NCI-H2081 treated with DMSO at 0.1 percent for 48 hours (cell line): ENCODE results near the gene CD8A.
"Not testable (repeated sequence)": the region's sequence is repeated elsewhere in the genome, so short reads cannot be mapped to it uniquely, and the experiment has no call there.

Source experiments
- DNase-seq: peaks from one replicate; lab custom pipeline; 2025; lab: John Stamatoyannopoulos, UW

CD8A gene

GRCh38 chr2:86790676-86791572 lies at the start of gene CD8A:
TSS of gene CD8A (minus strand) at chr2:86790913. CDS start at chr2:86790825, 88 bp downstream.
- no peak for DNase-seq

- DNase-seq, result not testable (repeated sequence)
These were observed 49.3 kb upstream of the CD8A start for GRCh38 chr2:86839871-86840548.

DNA sequence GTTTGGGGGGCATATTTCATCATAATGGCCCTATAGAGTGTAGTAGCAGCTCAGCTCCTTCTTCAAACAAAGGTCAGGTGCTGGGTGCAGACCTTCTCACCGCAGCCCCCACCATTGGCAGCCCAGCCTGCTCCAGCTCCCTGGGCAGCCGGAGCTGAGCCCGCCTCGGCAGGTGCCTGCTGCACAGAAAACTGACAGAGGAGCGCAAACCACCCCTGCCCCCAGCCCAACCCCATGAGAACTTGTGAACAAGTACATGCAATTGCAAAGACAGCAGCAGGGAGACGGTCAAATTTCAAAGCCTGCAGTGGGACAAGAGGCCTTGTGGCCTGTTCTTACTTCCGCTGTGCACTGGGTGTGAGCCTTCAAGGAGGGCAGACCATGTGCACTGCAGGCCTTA lies 48.7 kb upstream of the CD8A start:
- not testable (repeated sequence) for DNase-seq

DNA sequence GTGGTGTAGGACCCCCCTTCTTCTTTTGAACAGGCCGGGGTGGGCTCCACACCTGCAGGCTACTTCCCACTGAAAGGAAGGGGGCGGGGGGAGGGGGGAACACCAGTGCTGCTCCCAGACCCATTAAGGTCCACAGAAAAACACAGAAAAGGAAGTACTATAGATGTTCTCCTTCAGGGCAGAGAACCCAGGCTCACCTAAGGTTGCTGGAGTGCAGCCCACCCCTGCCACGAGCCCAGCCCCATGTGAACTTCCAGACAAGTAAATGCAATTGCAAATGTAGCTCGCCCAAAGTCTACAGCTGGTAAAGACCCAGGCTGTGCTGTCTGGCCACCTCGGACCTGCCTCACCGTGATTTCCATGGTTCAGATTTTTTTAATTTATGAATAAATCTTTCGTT lies 47.0 kb upstream of the CD8A start:
- not testable (repeated sequence) for DNase-seq

GRCh38 chr2:86836915-86837695 lies 46.4 kb upstream of the CD8A start:
- not testable (repeated sequence) for DNase-seq

GRCh38 chr2:86835548-86835889 lies 44.8 kb upstream of the CD8A start:
- DNase-seq, result not testable (repeated sequence)

DNA sequence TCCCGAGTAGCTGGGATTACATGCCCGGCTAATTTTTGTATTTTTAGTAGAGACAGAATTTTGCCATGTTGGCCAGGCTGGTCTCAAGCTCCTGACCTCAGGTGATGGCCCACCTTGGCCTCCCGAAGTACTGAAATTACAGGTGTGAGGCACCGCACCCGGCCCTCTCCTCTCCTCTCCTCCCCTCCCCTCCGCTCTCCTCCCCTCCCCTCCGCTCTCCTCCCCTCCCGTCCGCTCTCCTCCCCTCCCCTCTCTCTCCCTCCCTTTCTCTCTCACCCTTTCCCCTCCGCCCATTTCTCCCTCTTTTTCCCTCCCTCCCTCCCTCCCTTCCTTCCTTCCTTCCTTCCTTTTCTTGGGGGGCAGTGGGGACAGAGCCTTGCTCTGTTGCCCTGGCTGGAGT lies 42.6 kb upstream of the CD8A start:
- DNase-seq, result no peak

- DNase-seq, result no peak
These were observed 41.8 kb upstream of the CD8A start for GRCh38 chr2:86832334-86833096.

DNA sequence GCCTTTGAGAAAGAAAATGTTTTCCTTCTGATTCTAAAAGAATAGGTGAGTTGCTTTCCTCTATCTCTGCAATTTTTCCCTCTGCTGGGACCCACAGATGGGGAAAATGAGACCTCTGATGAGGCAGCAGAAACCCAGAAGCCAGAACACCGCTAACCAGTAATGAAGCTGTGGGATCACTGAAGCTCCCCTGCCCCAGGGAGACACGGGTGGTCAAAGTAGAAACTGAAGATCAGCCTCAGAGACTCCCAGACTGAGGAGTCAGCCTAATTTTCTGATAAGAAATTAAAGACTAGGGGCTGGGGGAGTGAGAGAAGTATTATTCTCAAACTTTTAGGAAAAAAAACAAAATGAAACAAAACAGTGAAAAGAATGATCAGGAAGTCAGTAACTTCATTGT lies 40.8 kb upstream of the CD8A start:
- no peak for DNase-seq

DNA sequence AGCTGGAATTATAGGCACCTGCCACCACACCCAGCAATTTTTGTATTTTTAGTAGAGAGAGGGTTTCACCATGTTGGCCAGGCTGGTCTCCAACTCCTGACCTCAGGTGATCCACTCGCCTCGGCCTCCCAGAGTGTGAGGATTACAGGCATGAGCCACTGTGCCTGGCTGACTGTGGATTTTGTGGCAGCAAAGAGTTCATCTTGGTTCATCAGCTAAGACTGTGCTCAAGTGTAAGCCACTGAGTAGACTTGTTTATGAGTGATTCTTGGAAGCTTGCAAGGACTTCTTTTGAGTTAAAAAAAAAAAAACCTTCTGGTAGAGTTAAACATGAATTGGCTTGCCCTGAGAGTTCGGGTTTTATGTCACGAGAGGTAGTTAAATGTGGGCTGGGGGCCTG lies 36.2 kb upstream of the CD8A start:
- no peak for DNase-seq

DNA sequence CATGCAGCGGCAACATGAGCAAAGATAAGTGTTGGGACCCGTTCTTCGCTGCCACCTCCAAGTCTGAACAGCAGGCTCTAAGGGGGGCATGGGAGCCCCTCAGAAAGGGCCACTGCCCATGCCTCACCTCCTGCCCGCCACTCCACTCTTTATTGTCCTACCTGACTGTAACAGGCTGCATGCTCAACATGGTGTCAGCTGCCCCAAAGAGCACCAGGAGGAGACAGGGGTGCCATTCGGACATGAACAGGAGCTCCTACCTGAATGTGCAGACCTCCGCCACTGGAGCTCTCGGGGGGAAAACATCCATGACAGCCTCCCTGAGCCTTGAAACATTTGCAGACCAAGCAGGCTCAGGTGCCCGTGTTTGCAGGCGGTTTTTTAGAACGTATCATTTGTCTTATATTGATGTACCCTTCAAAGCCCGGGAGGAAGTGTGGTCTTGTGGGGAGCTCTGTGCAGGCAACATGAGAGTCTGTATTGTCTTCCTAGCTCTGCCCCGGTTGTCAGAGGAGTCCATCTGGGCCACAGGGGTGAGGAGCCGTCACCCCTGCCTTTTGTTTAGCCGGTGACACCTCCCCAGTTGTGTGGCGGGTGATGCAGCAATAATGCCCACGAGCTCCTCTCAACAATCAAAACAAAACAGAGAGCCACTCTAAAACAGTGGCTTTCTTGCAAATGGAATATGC lies 35.1 kb upstream of the CD8A start:
- no peak for DNase-seq

GRCh38 chr2:86825036-86825692 lies 34.5 kb upstream of the CD8A start:
- no peak for DNase-seq

GRCh38 chr2:86822668-86823345 lies 32.1 kb upstream of the CD8A start:
- DNase-seq, result no peak

- DNase-seq, result no peak
These were observed 31.1 kb upstream of the CD8A start for GRCh38 chr2:86821842-86822241.

DNA sequence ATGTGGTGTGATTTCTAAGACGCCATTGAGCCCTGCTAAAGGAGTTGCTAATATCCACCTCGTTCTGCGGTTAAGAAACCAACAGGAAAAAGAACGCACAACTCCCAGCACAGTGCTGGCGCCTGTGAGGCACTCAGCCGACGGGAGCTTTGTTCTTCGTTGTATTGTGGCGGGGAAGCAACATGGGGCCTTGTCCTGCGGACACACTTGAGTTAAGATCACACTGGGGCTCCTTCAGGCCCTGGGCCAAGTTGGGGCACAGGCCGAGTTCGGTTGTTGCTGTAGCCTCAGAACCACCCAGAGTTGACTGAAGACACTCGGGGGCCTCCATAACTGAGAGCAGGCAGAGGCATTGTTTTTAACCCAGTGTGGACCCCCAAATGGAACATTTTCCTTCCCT lies 30.6 kb upstream of the CD8A start:
- DNase-seq, result no peak

- no peak for DNase-seq
These were observed 28.2 kb upstream of the CD8A start for GRCh38 chr2:86818957-86819356.

- no peak for DNase-seq
These were observed 27.5 kb upstream of the CD8A start for GRCh38 chr2:86818114-86818801.

DNA sequence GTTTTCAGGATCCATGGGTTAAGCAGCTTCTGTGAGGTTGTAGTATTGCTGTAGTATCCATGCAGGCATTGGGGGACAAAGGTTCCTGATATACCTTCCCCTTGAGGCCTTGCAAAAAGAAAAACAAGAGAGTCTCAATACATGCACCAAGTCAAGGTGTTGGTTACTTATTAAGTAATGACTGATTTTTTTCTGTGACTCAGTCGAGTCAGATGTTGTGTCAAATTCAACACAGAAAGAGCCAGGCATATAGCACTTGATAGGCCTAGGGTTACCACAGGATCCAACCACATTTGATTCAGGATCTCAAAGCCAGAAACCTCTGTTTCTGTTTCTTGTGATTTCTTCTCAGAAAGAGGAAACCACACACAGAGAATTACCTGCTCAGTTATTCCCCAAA lies 24.9 kb upstream of the CD8A start:
- no peak for DNase-seq

DNA sequence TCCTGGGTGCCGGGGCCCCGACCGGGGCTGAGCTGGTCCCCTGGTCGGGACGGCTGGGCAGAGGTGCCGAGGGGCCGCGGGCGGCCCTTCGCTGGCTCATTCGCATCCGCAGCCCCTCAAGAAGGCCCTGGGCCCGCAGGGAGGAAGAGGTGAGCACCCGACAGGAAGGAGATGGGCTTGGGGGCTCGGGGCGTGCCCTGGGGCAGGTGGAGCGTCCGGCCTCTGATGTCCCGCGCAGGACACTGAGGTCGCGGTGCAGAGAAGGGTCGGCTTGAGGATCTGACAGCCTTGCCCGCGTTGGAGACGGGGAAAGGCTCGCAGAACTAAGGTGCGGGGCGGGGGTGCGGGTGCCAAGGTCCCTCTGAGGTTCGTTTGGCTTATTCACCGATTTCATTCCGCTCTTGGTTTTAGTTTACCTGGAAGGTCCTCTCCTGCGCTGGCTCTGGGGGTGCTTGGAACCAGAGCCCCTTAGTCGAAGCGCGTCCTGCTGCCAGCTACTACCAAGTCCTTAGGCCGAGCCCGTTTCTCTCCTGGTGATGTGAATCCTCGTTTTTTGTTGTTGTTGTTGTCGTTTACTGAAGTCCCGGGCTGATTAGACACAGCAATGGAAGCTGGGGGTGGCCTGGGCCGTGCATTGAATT lies 18.9 kb upstream of the CD8A start:
- no peak for DNase-seq
